ENCODE data around the gene RAB4A.
A peak's percentile ranks its signal among the peaks of the same experiment; 100 is the strongest.
"Not testable (repeated sequence)": the region's sequence is repeated elsewhere in the genome, so short reads cannot be mapped to it uniquely, and the experiment has no call there.

Gene RAB4A

DNA sequence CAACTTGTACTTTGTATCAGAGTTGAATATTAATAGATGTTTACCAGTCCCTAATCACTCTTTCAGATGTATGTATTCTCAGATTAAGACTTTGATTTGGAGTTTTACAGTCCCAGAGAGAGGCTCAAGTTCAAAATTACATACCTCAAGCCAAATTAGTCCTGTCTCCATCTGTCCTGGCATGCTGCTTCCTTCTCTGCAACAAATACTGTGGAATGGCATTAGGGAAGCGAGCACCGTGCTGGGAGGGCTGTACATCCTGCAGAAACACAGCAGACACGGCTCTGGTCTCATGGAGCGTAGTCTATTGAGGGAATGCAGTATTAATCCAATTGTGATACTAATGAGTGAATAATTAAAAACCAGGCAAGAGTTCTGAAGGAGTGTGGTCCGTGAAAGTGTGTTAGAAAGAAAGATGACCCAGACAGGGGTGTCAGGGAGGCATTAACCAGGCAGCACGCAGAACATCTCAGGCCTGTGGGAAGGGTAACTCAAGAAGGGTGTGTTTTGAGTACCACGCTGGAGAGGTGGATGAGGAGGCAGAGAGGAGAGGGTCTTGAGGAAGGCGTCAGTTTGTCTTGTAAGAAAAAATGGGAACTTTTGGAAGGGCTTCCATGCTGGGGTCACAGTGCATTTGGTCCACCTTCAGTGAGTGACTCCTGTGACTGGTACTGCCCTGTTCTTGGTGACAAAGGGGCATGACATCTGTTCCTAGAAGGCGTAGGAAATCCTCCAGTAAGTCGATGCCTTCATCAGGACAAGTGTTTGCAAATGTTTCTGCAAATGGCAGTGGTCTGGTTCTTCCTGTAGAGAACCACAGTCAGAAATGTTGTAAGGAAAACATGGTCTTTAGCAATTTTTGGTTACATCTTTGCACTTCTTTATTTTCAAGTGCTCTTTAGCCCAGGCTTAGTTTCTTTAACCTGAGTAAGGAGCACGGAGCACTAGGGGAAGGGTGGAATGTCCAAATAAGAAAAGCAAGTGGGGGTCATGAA lies 1.6 kb downstream of the RAB4A start:
- DNase-seq (ENCODE audit: low spot score): no peak

DNA sequence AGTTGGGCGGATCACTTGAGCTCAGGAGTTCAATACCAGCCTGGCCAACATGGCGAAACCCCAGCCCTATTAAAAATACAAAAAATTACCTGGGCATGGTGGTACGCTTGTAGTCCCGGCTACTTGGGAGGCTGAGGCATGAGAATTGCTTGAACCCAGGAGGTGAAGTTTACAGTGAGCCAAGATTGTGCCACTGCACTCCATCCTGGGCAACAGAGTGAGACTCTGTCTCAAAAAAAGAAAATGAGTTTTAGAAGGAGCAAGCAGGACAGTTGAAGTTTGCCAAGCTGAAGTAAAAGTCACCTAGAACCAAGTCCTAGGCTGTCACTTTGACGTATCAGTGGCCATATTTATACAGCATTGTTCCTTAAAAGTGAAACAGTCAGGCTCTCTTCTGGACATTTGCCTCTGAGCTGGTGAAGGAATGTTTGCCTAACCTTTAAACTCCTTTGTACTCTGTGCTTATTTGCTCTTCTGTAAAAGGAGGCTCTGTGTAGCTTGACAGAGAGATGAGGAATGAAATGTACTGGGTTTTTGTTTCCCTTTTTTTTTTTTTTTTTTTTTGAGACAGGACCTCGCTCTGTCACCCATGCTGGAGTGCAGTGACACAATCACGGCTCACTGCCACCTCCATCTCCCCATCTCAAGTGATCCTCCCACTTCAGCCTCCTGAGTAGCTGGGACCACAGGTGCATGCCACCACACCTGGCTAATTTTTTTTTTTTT lies 2.8 kb downstream of the RAB4A start:
- no peak for DNase-seq (ENCODE audit: low spot score)

DNA sequence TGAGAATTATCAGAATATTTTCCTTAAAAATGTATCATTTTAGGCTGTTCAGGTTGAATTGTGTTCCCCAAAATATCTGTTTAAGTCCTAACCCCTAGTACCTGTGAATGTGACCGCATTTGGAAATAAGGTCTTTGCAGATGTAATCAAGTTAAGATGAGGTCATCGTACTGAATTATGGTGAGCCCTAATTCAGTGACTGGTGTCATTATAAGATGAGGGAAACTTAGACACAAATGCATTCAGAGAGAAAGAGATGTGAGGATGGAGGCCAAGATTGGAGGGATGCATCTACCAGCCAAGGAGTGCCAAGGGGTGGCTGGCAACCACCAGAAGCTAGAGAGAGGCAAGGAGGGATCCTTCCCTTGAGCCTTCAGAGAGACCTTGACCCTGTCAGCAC lies 4.1 kb downstream of the RAB4A start:
- no peak for DNase-seq (ENCODE audit: low spot score)

DNA sequence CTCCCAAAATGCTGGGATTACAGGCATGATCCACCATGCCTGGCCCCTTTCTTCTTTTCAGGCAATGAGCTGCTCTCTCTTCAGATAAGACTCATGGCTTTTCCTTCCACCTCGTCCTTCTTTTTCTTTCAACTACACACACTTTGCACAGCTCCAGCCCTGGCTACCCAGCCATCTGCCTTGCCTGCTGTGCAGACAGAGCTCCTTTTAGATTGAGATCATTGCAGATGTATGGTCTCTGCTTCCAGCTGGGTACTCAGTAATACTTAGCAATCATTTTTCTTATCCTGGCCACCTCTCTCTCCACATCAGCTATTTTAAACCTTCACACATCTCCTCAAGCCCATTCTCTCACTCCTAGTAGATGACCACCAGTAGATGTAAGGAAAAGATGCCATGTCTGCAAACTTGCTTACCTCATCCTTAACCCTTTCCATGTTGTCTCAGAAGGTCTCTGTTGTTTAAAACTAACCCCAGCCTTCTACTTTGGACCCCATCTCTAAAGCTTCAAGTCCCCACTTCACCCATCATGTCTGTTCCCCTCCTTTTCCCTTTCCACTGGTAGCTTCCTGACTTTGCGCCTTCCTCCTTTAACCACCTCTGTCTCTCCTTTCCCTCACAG lies 7.3 kb downstream of the RAB4A start:
- no peak for DNase-seq (ENCODE audit: low spot score)

DNA sequence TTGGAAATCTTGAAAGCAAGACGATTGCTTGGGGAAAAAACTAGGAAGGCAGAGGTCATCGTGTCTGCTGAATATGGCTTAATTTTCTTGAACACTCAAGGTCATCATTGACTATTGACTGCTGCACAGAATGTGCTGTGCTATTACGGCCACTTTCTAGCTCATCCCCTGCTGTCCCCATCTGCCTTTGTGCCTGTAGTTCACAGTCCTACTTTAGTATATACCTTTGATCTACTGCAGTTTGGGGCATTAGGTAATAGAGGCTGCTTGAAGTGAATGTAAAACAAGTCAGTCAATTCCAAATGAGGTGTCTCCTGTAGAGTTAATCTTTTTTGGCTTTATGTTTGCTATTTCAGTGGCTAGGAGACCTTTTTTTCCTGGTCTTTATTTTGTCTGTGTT lies 8.3 kb downstream of the RAB4A start:
- no peak for DNase-seq (ENCODE audit: low spot score)

DNA sequence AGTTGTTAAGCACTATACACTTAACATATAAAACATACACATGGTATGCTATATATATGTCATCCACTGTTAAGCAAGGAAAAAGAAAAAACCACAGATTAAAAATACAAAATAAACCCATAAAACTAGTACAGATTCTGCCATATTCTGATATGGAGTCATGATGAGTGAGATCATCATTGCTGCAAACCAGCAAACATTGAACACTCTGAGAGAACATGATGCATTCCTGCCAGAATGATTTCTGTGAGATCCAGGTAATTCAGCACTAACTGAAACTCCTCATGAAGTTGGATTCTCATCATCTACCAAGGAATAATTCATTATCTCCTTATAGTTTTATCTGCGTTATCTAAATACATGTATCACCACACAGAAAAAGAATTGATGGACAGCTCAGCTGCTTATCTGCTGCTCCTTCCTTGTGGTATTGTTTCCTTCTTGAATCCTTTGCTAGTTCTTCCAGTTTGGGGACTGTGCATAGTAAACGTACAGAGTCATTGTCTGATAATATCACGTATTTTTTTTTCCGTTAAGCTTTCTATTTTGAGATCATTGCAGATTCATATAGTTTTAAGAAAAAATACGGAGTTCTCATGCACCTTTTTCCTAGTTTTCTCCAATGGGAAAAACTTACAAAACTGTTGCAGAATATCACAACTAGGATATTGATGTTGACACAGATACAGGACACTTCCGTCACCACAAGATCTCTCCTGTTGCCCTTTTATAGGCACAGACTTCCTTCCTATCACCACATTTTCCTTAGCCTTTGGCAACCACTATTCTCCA lies 9.3 kb downstream of the RAB4A start:
- no peak for DNase-seq (ENCODE audit: low spot score)

DNA sequence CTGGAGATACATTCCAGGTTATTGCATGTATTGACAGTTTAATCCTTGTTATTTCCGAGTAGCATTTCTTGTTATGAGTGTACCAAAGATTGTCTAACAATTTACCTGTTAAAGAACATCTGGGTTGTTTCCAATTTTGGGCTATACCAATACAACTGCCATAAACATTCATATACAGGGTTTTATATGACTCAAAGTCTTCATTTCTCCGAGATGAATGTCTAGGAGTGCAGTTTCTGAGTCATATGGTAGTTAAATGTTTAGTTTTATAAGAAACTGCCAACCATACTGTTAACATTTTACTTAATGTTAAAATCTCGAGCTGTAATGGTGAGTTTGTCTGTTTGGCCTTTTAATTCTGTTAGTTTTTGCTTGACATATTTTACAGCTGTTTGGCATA lies 10.0 kb downstream of the RAB4A start:
- DNase-seq (ENCODE audit: low spot score): no peak

DNA sequence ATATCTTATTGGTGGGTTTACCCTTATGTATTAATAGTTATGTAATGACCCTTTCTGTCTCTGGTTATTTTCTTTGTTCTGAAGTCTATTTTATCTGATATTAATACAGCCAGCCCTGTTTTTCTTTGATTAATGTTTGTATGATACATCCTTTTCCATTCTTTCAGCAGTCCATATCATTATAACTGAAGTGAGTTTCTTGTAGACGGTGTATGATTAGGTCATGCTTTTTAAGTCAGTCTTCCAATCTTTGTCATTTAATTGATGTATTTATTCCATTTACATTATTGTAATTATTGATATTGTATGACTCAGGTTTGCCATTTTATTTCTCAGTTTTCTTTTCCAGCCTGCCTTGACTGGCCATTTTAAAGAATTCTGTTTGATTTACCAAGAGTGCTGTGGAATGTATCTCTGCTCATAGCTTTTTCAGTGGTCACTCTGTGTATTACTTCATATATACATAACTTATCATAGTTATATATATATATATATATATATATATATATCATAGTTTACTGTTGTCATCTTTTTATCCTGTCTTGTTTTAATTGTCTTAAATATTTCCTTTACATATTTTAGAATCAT lies 10.5 kb downstream of the RAB4A start:
- no peak for DNase-seq (ENCODE audit: low spot score)

DNA sequence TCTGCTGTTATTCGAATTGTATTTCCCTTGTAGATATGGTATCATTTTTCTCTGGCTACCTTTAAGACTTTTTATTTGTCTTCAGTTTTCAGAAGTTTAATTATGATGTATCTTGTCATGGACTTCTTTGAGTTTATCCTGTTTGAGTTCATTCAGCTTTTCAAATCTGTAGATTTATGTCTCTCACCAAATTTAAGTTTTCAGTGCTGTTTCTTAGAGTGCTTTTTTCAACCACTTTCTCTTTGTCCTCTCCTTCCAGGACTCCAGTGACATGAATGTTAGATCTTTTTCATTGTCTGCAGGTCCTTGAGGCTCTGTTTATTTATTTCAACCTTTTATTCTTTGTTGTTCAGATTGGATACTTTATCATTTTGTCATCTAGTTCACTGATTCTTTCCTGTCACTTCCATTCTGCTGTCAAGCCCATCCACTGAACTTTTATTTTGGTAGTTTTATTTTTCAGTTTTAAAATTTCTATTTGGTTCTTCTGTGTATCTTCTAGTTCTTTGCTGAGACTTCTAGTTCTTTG lies 11.4 kb downstream of the RAB4A start:
- DNase-seq (ENCODE audit: low spot score): no peak

DNA sequence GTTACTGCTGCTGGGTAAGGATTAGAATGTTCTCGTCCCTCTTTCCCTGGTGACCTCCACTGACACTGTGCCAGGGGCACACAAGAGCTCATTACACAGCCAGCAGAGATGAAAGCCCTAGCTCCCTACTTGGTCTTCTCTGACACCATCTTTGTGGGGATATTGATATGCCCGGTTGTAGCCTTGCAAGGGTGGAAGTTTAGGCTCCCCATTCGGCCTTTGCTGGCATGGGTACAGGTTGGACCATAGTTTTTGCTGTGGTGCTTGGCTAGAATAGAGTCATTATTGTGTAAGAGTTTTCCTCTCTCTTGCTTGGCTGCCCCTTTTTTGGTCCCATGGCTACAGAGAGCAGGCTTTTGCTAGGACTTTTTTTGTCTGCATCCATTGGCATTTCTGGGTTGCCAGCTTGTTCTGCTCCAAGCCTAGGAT lies 12.3 kb downstream of the RAB4A start:
- peak; percentile 65 for DNase-seq (ENCODE audit: low spot score)

DNA sequence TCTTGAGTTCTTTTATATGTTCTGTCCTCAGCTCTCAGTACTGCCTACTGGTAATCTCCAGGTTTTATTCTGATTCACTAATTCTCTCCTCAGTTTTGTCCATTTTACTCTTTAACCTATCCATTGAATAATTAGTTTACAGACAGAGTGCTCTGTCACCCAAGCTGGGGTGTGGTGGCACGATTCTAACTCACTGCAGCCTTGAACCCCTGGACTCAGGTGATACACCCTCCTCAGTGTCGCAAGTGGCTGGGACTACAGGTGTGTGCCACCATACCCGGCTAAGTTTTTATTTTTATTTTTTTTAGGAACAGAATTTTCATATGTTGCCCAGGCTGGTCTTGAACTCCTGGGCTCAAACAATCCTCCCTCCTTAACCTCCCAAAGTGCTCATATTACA lies 14.0 kb downstream of the RAB4A start:
- no peak for DNase-seq (ENCODE audit: low spot score)

DNA sequence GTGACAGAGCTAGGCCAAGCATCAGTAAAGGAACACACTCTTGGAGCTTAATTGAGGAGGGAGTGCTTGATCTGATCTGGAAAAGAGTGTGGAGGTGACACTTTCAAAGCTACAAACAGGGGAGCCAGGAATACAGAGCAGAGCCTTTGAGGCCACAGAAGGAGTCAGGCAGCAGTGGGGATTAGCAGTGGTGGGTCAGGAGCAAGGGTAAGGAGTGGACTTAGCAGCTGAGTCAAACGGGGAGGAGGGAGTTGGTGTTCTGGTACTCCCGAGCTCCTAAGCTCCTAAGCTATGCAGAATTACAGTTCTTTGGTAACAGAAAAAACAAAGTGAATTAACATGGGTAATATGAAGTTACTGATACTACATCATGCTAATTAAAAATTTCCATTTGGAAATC lies 14.5 kb downstream of the RAB4A start:
- DNase-seq (ENCODE audit: low spot score): no peak

DNA sequence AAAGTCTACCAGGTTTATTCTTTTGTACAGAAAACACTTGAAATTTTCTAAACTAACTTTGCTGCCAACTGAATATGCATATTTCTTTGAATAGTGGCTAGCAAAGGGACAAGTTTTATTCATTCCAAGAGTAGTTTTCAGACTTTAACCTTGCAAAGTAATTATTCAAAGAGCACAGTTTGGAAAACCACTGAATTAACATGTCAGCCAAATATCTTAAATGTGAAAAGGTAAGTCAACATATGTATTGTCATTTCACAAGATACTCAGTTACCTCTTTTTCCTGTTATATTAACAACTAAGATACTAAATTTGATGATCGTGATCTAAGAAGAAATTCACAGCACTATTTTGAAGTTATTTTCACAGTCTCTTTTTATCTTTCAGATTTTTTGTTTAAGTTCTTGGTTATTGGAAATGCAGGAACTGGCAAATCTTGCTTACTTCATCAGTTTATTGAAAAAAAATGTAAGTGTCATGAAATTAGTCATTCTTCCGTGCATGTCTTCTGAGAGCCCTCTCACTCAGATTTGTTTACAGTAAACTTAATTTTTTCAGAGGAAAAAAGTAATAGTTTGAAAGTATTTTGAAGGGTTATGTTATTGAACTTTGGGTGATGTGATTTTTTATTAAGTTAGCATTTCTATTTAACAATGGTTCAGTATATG lies 15.3 kb downstream of the RAB4A start:
- no peak for DNase-seq (ENCODE audit: low spot score)

DNA sequence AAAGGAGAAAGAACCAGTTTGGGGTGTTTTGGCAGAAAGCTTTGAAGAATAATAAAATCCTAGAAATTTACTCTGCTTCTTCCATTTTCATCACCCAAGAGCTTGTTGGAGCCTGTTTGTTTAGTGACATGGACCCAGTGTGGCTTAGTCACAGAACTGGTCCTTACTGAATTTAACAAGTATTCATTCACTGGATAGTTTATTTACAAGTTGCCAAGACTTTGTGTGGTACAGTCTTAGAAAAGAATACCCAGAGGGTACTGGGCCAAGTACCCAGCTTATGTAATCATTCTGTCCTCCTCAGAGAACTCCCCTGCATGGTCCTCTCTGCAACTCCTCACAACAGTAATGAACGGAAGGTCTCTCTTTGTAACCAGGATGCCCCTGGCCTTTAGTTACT lies 16.4 kb downstream of the RAB4A start:
- DNase-seq (ENCODE audit: low spot score): peak; percentile 57

DNA sequence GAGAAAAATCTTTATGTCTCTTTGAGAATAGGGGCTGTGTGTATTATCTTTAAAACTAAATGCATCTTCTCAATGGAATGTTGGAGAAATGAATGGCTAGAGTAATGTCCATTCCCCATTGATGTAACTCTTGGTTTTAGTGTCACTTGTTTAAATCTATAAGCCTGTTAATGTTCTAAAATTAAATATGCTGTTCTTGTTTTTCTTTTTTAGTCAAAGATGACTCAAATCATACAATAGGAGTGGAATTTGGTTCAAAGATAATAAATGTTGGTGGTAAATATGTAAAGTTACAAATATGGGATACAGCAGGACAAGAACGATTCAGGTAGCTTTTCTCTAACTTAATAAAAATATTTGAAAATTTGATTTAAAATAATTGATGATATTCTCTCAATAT lies 17.6 kb downstream of the RAB4A start:
- no peak for DNase-seq (ENCODE audit: low spot score)

DNA sequence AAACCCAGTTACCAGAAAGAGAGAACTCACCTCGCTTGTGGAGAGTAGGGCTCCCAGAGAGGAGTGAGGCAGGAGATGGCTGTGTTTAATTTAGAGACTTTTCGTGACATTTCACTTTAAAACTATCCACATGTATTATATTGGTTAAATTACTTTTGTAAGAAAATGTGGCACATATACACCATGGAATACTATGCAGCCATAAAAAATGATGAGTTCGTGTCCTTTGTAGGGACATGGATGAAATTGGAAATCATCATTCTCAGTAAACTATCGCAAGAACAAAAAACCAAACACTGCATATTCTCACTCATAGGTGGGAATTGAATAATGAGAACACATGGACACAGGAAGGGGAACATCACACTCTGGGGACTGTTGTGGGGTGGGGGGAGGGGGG lies 20.8 kb downstream of the RAB4A start:
- not testable (repeated sequence) for DNase-seq (ENCODE audit: low spot score)

DNA sequence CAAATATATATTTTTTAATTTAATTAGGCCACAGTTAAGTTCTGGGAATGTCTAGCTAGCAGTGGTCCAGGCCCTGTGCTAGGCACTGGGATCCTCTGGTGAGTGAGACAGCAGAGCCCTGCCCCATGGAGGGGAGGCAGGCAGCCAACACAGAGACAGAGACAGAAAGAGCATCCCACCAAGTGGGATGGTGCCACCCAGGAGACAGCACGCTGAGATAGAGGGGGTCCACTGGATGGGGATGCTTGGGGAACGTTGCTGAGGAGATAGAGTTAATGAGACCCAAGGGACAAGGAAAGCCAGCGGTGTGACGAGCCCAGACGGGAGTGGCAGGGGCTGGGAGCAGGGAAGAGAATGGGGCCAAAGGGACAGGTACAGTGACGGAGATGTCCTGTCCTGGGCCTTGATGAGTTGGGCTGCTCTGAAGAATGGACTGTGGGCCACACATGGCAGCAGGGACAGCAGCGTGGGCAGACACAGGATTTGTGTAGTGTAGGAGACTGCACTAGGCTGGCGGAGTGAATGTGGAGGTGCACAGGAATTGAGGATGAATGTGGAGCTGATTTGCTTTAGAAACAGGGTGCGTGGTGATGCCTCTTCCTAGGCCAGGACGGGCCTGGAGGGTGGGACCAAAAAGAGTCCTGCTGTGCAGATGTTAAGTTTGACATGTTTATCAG lies 22.8 kb downstream of the RAB4A start:
- DNase-seq (ENCODE audit: low spot score): no peak

DNA sequence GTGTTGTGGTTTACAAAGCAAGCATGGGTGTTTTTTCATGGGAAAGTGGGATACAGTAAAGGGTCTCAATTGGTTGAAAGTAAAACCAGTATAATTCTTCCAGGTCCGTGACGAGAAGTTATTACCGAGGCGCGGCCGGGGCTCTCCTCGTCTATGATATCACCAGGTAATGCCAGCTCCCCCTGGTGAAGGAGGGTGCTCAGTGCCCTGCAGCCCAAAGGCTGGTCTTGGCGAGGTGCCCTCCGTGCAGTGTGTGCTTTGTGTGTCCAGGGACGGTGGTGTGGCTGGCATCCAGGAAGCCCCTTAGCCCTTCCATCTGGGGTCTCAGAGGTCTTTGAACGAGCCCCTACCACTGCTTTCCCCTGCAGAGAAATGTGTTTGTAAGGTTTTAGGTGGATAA lies 24.8 kb downstream of the RAB4A start:
- no peak for DNase-seq (ENCODE audit: low spot score)

DNA sequence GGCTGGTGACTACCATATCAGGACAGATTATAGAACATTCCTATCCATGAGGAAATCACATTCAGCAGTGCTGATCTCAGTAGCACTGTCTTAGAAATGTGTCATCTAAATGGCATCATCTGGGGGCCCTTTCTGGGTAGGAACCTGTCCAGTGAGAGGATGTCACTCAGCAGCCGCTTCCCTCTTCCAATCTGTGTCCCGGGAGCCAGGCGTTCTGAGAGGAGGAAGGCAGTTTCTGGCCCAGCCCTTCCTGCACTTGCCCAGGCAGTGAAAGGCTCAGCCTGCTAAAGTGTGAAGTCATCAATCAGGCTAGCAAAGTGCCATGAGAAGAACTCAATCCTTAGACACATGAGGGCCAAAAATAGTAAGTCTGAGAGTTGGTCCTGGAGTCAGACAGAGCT lies 25.6 kb downstream of the RAB4A start:
- DNase-seq (ENCODE audit: low spot score): peak; percentile 11

DNA sequence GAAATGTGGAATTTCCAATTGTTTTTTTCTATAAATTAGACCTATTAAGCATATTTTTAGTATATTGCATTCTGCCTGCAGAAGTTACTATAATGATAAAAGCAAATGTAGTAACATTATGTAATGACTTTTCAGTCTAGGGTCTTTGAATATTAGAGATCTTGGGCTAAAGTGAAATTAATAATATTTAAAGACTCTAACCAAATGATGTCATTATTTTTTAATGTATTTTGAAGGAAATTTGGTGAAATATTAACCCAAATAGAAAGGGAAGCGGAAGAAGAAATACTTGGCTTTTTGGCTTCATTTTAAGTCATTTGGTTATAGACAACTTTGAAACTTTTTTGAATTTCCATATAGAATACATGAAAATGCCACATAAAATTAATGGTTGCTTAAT lies 26.8 kb downstream of the RAB4A start:
- no peak for DNase-seq (ENCODE audit: low spot score)

All from globus pallidus (tissue), 1 donor.